HepG2 (cell line): ENCODE measurements around the gene BICDL1. TPM values are rescaled to one million over a fixed set of nuclear protein-coding genes. Genes with fewer than 3 reads are reported as not detected.

Source experiments
- CBFB ChIP-seq: sonication (generic); formaldehyde crosslinking; IDR thresholded peaks from 2 replicates; pipeline ENCODE4 v1.4.0; 2020; ENCODE audit warnings: missing genetic modification reagents
- CENPBD1 ChIP-seq: sonication (generic); formaldehyde crosslinking; IDR thresholded peaks from 2 replicates; pipeline ENCODE4 v1.8.0; 2022; ENCODE audit warnings: missing genetic modification reagents, low read depth, mild to moderate bottlenecking, borderline replicate concordance
- CREB3 ChIP-seq: sonication (generic); formaldehyde crosslinking; IDR thresholded peaks from 2 replicates; pipeline ENCODE4 v1.5.0; 2020; ENCODE audit warnings: missing genetic modification reagents
- FIP1L1 ChIP-seq: fragments of 200-400 bp; formaldehyde crosslinking; IDR thresholded peaks from 2 replicates; pipeline ENCODE4 v1.6.1; 2018; ENCODE audit warnings: low read depth, mild to moderate bottlenecking, low read length, moderate library complexity, borderline replicate concordance; ENCODE audit not compliant: insufficient read depth
- FOXM1 ChIP-seq: sonication (generic); formaldehyde crosslinking; IDR thresholded peaks from 2 replicates; pipeline ENCODE4 v1.5.0; 2020; ENCODE audit warnings: missing genetic modification reagents
- HES4 ChIP-seq: sonication (generic); formaldehyde crosslinking; IDR thresholded peaks from 2 replicates; pipeline ENCODE4 v1.9.0; 2021; ENCODE audit warnings: mild to moderate bottlenecking, missing genetic modification reagents, borderline replicate concordance
- HNF1A ChIP-seq, 2 experiments: sonication (generic) in 1 of 2; formaldehyde crosslinking in 1 of 2; IDR thresholded peaks; 2 replicates each; pipeline versions ENCODE4 v1.4.0 to v1.6.1; 2016 to 2020; ENCODE audit warnings: borderline replicate concordance in 1 of 2, low read depth in 1 of 2, mild to moderate bottlenecking in 1 of 2, missing genetic modification reagents in 1 of 2
- JUND ChIP-seq: sonication (generic); formaldehyde crosslinking; IDR thresholded peaks from 2 replicates; pipeline ENCODE4 v1.8.0; 2022; ENCODE audit warnings: mild to moderate bottlenecking, missing genetic modification reagents
- KDM6A ChIP-seq: IDR thresholded peaks from 2 replicates; pipeline ENCODE4 v1.6.1; 2016; ENCODE audit warnings: low read depth
- KLF15 ChIP-seq: sonication (generic); formaldehyde crosslinking; IDR thresholded peaks from 2 replicates; pipeline ENCODE4 v1.8.1; 2023; ENCODE audit warnings: borderline replicate concordance, mild to moderate bottlenecking, inconsistent platforms, missing genetic modification reagents, mixed read lengths
- SMARCE1 ChIP-seq: fragments of 450-650 bp; IDR thresholded peaks from 2 replicates; pipeline ENCODE4 v1.6.1; 2017; ENCODE audit warnings: borderline replicate concordance
- SNAPC2 ChIP-seq: sonication (generic); formaldehyde crosslinking; IDR thresholded peaks from 2 replicates; pipeline ENCODE4 v1.8.1; 2022; ENCODE audit warnings: mild to moderate bottlenecking, missing genetic modification reagents
- TMF1 ChIP-seq: sonication (generic); formaldehyde crosslinking; IDR thresholded peaks from 2 replicates; pipeline ENCODE4 v1.8.1; 2022; ENCODE audit warnings: low read depth, missing genetic modification reagents
- ZNF136 ChIP-seq: sonication (generic); formaldehyde crosslinking; IDR thresholded peaks from 2 replicates; pipeline ENCODE4 v1.8.1; 2022; ENCODE audit warnings: low read depth, mild to moderate bottlenecking, moderate library complexity, missing genetic modification reagents
- ZNF180 ChIP-seq: sonication (generic); formaldehyde crosslinking; IDR thresholded peaks from 2 replicates; pipeline ENCODE4 v1.4.0; 2020; ENCODE audit warnings: low read depth, missing genetic modification reagents, borderline replicate concordance
- ZNF263 ChIP-seq: sonication (generic); formaldehyde crosslinking; IDR thresholded peaks from 2 replicates; pipeline ENCODE4 v1.4.0; 2020; ENCODE audit warnings: missing genetic modification reagents
- ZNF276 ChIP-seq: sonication (generic); formaldehyde crosslinking; IDR thresholded peaks from 2 replicates; pipeline ENCODE4 v1.4.0; 2020; ENCODE audit warnings: mild to moderate bottlenecking, low read depth, missing genetic modification reagents
- ZNF343 ChIP-seq: sonication (generic); formaldehyde crosslinking; IDR thresholded peaks from 2 replicates; pipeline ENCODE4 v1.4.0; 2020; ENCODE audit warnings: mild to moderate bottlenecking, missing genetic modification reagents
- ZNF570 ChIP-seq: sonication (generic); formaldehyde crosslinking; IDR thresholded peaks from 2 replicates; pipeline ENCODE4 v1.4.0; 2020; ENCODE audit warnings: mild to moderate bottlenecking, missing genetic modification reagents, borderline replicate concordance
- ZNF614 ChIP-seq: IDR thresholded peaks from 2 replicates; pipeline ENCODE4 v1.6.1; 2018; ENCODE audit warnings: missing biosample characterization, missing genetic modification reagents, inconsistent platforms, borderline replicate concordance
- ZNF713 ChIP-seq: sonication (generic); formaldehyde crosslinking; IDR thresholded peaks from 2 replicates; pipeline ENCODE4 v1.4.0; 2020; ENCODE audit warnings: mild to moderate bottlenecking, missing genetic modification reagents
- polyA plus RNA-seq, 8 experiments: library from polyadenylated mRNA; depleted of rRNA in 3 of 8; stranded (reverse) in 7 of 8; unstranded in 1 of 8; fragments of >200 nt; fragmentation: Illumina TruSeq in 4 of 8; extraction: Trizol in 4 of 8; gene quantifications; 2 replicates each; pipeline versions ENCODE4 v1.2.1 to v1.2.3, GENCODE V29; 2011 to 2016; ENCODE audit warnings: low read depth in 4 of 8, missing spikeins in 1 of 8, mixed read lengths in 1 of 8; ENCODE audit not compliant: insufficient read depth in 1 of 8
- total RNA-seq, 5 experiments: library from RNA; depleted of rRNA; stranded (reverse); fragments of >200 nt; fragmentation: Illumina TruSeq; extraction: Trizol; gene quantifications; 2 replicates each; pipeline ENCODE4 v1.2.3, GENCODE V29; 2016; ENCODE audit warnings: low read depth in 1 of 5

BICDL1 gene
- total and polyA plus RNA-seq, 2 of the 13 experiments (the other 11 are each of a cell fraction or from before 2014, with no cell fraction given): 3.6 to 9.7 TPM

GRCh38 chr12:120116792-120117651 lies 128.0 kb downstream of the BICDL1 start (continued):
- TF ChIP-seq KLF15 (CRISPR knock-in tag) (no peak), FIP1L1 (peak; percentile 98; the same call in 1 of the 2 replicates), JUND (no peak), FOXM1 (CRISPR knock-in tag) (no peak), SMARCE1 (no peak), ZNF570 (CRISPR knock-in tag) (peak; percentile 77; the same call in 1 of the 2 replicates), CBFB (no peak), ZNF180 (CRISPR knock-in tag) (peak; percentile 70; the same call in 1 of the 2 replicates), ZNF614 (CRISPR knock-in tag) (no peak), ZNF713 (no peak), ZNF343 (0 out of 2 replicates have a peak, but pooled peaks have one; percentile 77), ZNF276 (CRISPR knock-in tag) (peak; percentile 85), HNF1A (IDR thresholded peaks at IDR 0.05; ENCODE audit: low read depth) (no peak), HNF1A (CRISPR knock-in tag; IDR thresholded peaks at IDR 0.05; ENCODE audit: borderline replicate concordance) (peak; percentile 51; the same call in 1 of the 2 replicates), CENPBD1 (CRISPR knock-in tag) (no peak), ZNF136 (CRISPR knock-in tag) (no peak), KDM6A (no peak), ZNF263 (CRISPR knock-in tag) (peak; percentile 84), SNAPC2 (0 out of 2 replicates have a peak, but pooled peaks have one; percentile 95), TMF1 (CRISPR knock-in tag) (peak; percentile 91), HES4 (CRISPR knock-in tag) (peak; percentile 74), CREB3 (peak; percentile 87; the same call in 1 of the 2 replicates)
